22Rv1 (cell line): ENCODE results near the gene SMCO1.

Source experiments
- H3K27ac ChIP-seq: fragments of 450-650 bp; 2 replicates; pipeline ENCODE4 v1.5.1; 2017
- ZFX ChIP-seq: fragments of 450-650 bp; IDR thresholded peaks from 2 replicates; pipeline ENCODE4 v1.6.1; 2017; ENCODE audit warnings: antibody characterized with exemption, borderline replicate concordance
- TF ChIP-seq, protein P1 (sequence below): fragments of 450-650 bp; IDR thresholded peaks from 2 replicates; pipeline ENCODE4 v1.5.1; 2017; ENCODE audit warnings: mild to moderate bottlenecking

The SMCO1 gene

DNA sequence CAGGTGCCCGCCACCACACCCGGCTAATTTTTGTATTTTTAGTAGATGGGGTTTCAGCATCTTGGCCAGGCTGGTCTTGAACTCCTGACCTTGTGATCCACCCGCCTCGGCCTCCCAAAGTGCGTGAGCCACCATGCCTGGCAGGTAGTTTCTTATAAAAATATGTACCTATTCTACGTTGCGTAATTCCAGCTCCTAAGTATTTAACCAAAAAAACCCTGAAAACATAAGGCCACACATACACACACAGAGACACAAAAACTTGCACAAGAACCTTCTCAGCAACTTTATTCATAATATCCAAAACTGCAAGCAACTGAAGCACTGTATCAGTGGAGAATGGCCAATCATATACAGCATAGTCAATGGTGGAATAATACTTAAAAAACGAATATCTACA lies 16.8 kb downstream of the SMCO1 start:
- no peak for TF ChIP-seq ZFX
- TF ChIP-seq, protein P1, sequence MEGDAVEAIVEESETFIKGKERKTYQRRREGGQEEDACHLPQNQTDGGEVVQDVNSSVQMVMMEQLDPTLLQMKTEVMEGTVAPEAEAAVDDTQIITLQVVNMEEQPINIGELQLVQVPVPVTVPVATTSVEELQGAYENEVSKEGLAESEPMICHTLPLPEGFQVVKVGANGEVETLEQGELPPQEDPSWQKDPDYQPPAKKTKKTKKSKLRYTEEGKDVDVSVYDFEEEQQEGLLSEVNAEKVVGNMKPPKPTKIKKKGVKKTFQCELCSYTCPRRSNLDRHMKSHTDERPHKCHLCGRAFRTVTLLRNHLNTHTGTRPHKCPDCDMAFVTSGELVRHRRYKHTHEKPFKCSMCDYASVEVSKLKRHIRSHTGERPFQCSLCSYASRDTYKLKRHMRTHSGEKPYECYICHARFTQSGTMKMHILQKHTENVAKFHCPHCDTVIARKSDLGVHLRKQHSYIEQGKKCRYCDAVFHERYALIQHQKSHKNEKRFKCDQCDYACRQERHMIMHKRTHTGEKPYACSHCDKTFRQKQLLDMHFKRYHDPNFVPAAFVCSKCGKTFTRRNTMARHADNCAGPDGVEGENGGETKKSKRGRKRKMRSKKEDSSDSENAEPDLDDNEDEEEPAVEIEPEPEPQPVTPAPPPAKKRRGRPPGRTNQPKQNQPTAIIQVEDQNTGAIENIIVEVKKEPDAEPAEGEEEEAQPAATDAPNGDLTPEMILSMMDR = no peak
- H3K27ac ChIP-seq = no peak overlapping the region

DNA sequence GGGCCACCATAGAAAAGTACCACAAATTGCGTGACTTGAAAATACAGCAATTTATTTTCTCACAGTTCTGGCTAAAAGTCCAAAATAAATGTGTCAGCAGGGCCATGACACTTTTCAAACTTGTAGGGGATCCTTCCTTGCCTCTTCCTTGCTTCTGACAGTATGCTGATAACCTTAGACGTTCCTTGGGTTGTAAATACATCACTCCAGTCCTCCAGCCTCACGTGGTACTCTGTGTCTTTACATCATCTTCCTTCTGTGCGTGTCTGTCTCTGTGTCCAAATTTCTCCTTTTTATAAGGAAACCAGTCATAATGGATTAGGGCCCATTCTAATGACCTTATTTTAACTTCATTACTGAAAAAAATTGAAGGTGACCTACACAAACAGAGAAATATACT lies 19.0 kb downstream of the SMCO1 start:
- TF ChIP-seq ZFX = no peak
- TF ChIP-seq, protein P1 = no peak
- H3K27ac ChIP-seq = no peak overlapping the region

DNA sequence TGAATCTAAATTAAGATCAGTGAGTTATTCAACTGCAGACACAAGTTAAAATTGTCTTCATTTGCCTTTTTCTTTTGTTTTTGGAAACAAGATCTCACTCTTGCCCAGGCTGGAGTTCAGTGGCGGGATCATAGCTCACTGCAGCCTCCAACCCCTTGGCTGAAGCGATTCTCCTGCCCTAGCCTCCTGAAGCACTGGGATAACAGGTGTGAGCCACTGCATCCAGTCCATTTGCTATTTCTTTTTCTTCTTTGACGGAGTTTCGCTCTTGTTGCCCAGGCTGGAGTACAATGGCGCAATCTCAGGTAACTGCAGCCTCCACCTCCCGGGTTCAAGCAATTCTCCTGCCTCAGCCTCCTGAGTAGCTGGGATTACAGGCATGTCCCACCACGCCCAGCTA lies 21.9 kb downstream of the SMCO1 start:
- no peak for TF ChIP-seq ZFX
- TF ChIP-seq, protein P1 = no peak
- no peak overlapping the region for H3K27ac ChIP-seq

DNA sequence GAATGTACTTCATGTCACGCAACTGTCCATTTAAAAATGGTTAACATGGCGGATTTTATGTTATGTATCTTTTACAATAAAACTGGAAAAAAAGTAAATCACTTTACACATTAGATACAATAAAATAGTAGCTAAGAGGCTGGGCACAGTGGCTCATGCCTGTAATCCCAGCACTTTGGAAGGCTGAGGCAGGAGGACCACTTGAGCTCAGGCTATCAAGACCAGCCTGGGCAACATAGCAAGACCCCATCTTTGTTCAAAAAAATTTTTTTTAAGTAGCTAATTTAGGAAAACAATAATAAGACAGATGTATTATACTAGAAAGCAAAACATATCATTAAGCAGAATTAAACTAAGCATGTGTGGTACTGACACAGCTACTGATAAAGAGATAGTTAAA lies 23.1 kb downstream of the SMCO1 start:
- TF ChIP-seq, protein P1 = no peak
- H3K27ac ChIP-seq = no peak overlapping the region

DNA sequence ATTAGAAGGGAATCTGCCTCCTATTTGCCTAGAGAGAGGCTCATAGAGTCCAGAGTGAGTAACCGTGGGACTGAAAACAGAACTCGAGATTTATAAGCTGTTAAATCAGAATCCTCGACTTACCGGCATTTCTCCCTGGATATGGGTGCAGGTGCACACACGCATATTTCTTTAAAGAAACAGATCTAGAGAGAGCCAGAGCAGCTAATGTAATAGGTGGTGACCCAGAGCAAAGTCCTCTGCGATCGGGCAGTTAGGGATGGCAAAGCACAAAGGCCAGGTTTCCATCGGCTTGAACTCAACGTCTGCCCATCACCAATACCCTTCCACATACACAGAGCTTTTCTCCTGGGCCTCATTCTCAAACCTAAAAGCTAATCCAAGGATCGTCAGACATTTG lies 25.4 kb downstream of the SMCO1 start:
- no peak for TF ChIP-seq ZFX
- TF ChIP-seq, protein P1 = no peak
- no peak overlapping the region for H3K27ac ChIP-seq

DNA sequence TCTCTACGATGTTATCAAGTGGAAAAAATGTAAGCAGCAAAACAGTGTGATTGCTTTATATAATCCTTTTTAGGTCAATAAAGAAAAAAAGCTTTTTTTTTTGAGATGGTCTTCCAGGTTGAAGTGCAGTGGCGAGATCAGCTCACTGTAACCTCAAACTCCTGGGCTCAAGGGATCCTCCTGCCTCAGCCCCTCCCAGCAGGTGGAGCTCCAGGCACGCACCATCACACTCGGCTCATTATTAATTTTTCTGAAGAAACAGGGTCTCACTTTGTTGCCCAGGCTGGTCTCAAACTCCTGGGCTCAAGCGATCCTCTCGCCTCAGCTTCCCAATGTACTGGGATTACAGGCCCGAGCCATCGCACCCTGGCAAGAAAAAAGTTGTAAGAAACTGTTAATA lies 28.9 kb downstream of the SMCO1 start:
- no peak for TF ChIP-seq ZFX
- TF ChIP-seq, protein P1 = peak; percentile 57
- no peak overlapping the region for H3K27ac ChIP-seq

DNA sequence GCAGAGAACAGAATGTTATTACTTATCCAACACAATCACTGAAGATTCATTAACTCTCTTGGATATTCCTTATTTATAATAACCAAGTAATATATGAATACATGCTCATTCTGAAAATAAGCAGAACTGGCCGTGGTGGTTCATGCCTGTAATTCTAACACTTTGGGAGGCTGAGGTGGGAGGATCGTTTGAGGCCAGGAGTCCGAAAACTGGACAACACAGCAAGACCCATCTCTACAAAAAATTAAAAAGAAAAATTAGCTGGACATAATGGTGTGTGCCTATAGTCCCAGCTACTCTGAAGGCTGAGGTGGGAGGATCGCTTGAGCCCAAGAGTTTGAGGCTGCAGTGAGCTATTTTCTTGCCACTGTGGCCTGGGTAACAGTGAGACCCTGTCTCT lies 37.5 kb downstream of the SMCO1 start:
- H3K27ac ChIP-seq = no peak overlapping the region
- TF ChIP-seq, protein P1 = no peak
- no peak for TF ChIP-seq ZFX
